Measurements from ENCODE around the gene WDR7.

- TF ChIP-seq POLR2AphosphoS5 (IDR thresholded peaks at IDR 0.05) (no peak), EP300 (IDR thresholded peaks at IDR 0.05) (no peak), CTCF (IDR thresholded peaks at IDR 0.05) (no peak), POLR2A (IDR thresholded peaks at IDR 0.05) (no peak)
Measured at GRCh38 chr18:56711708-56712445, 60.7 kb downstream of the WDR7 start.

All from gastroesophageal sphincter (tissue), 3 donors.